Gastrocnemius medialis (tissue), 4 donors: ENCODE measurements around the gene HOXC13. TPM values are rescaled to one million over a fixed set of nuclear protein-coding genes. Genes with fewer than 3 reads are reported as not detected.
A peak's percentile ranks its signal among the peaks of the same experiment; 100 is the strongest.

Experiments
- ATAC-seq, 2 donors: fragments of 150-250 bp; one replicate each; pipeline ENCODE4 v1.9.1; 2016
- DNase-seq, 2 donors: peaks; one replicate each; pipeline ENCODE4 v3.0.0-alpha.2; 2019
- H3K27ac ChIP-seq, 4 donors: fragments of 200-600 bp; sonication (generic); 1 replicate in 1 of 4; 2 replicates in 3 of 4; pipeline ENCODE4 v1.5.1; 2016 to 2018; ENCODE audit warnings: mild to moderate bottlenecking in 2 of 4, moderate library complexity in 1 of 4
- H3K27me3 ChIP-seq, 3 donors: fragments of 200-600 bp; sonication (generic) in 2 of 3; 1 replicate in 1 of 3; 2 replicates in 2 of 3; pipeline versions ENCODE4 v1.5.1 to v1.6.0; 2016 to 2019; ENCODE audit warnings: mild to moderate bottlenecking in 1 of 3, moderate library complexity in 1 of 3
- H3K36me3 ChIP-seq, 2 donors: fragments of 200-600 bp; sonication (generic) in 1 of 2; one replicate each; pipeline ENCODE4 v1.5.1; 2017 to 2018
- H3K4me1 ChIP-seq, 2 donors: fragments of 200-600 bp; sonication (generic) in 1 of 2; one replicate each; pipeline ENCODE4 v1.5.1; 2016 to 2017; ENCODE audit warnings: mild to moderate bottlenecking in 2 of 2
- H3K4me3 ChIP-seq, 4 donors: fragments of 200-600 bp; sonication (generic) in 3 of 4; 1 replicate in 1 of 4; 2 replicates in 3 of 4; pipeline ENCODE4 v1.5.1; 2016 to 2019; ENCODE audit warnings: mild to moderate bottlenecking in 2 of 4
- H3K9me3 ChIP-seq, 3 donors: fragments of 200-600 bp; sonication (generic) in 2 of 3; 1 replicate in 1 of 3; 2 replicates in 2 of 3; pipeline ENCODE4 v1.5.1; 2016 to 2019
- POLR2A ChIP-seq, 2 donors: fragments of 450-650 bp; IDR thresholded peaks; one replicate each; pipeline ENCODE4 v1.6.1; 2017; ENCODE audit warnings: antibody characterized with exemption in 2 of 2, mild to moderate bottlenecking in 2 of 2, moderate library complexity in 2 of 2
- in situ Hi-C, 4 donors: fragments of 200-750 bp; cut with MboI; loops; one replicate each; pipeline versions ENCODE4 v1.15.0 to v1.8.0; 2017; ENCODE audit warnings: low sequenced_read_pairs in 4 of 4
- intact Hi-C: fragments of 100-400 bp; cut with DNase I; formaldehyde crosslinking; loops from one replicate; pipeline ENCODE4 v1.15.1; 2023; ENCODE audit warnings: low total_unique reads
- total RNA-seq, 4 donors: library from RNA; depleted of rRNA; stranded (reverse); fragments of >200 nt; gene quantifications; one replicate each; pipeline versions ENCODE4 v1.1.0 to v1.2.3, GENCODE V29; 2016
- TF ChIP-seq, protein P1 (sequence below), 5 experiments: fragments of 450-650 bp in 3 of 5; fragments of 200-600 bp in 2 of 5; sonication (generic) in 2 of 5; IDR thresholded peaks in 4 of 5; conservative IDR thresholded peaks in 1 of 5; 1 replicate in 4 of 5; 2 replicates in 1 of 5; pipeline ENCODE4 v1.5.1; 2016 to 2019; ENCODE audit warnings: antibody characterized with exemption in 5 of 5, mild to moderate bottlenecking in 3 of 5, moderate library complexity in 3 of 5

HOXC13 gene, protein sequence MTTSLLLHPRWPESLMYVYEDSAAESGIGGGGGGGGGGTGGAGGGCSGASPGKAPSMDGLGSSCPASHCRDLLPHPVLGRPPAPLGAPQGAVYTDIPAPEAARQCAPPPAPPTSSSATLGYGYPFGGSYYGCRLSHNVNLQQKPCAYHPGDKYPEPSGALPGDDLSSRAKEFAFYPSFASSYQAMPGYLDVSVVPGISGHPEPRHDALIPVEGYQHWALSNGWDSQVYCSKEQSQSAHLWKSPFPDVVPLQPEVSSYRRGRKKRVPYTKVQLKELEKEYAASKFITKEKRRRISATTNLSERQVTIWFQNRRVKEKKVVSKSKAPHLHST
- under 1 TPM in 2 of 4 donors, not detected in 2; 0.10 to 0.33 TPM for total RNA-seq

DNA sequence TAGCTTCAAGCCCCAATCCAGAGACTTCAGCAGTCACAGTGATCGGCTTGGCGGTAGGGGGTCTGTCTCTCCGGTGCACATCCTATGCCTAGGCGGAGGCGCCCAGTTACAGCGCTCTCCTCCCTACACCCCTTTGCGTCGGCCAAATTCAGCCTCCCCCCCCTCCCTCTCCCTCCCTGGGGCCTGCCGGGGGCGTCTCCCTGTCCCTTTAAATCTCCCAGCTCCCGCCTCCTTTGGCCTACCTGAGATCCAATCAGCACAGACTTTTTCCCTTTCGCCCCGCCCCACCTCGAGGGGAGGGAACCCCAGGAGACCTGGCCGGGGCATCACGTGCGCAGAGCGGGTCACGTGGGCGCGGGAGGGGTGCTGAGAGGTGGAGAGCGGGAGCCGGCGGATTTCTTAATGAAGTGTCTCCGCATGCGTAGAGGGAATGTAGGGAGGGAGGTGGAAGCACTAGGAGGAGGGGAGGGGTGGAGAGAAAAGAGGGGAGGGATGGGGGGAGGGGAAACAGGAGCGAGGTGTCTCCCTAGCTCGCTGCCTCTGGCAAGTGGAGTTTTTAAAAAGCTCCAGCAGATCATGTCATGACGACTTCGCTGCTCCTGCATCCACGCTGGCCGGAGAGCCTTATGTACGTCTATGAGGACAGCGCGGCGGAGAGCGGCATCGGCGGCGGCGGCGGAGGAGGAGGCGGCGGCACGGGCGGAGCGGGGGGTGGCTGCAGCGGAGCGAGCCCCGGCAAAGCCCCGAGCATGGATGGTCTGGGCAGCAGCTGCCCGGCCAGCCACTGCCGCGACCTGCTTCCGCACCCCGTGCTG lies at the start of gene HOXC13:
Gene HOXC13, plus strand, starts transcription at position 506 of the 815 bp plus-strand sequence. Its CDS starts 76 bp downstream, at position 582.
- Histone ChIP-seq H3K27ac (no peak within 1 kb of the TSS), H3K9me3 (no peaks in the 10 kb centered on the region), H3K4me1 (peaks cover 0 to 8% of the 10 kb centered on the region in 2 donors), H3K4me3 (peak within 1 kb of the TSS; percentile 31 to 48 (median 45)), H3K27me3 (peaks cover 94 to 98% (median 97%) of the 10 kb centered on the region in 3 donors), H3K36me3 (no peaks in the 10 kb centered on the region)
- ATAC-seq (peak; percentile 84 to 91), DNase-seq (peak; percentile 64 to 92)
- intact Hi-C loops (no loop called here), in situ Hi-C loops (no loop called here)
- TF ChIP-seq POLR2A (IDR thresholded peaks at IDR 0.05), result no peak
- TF ChIP-seq, protein P1, sequence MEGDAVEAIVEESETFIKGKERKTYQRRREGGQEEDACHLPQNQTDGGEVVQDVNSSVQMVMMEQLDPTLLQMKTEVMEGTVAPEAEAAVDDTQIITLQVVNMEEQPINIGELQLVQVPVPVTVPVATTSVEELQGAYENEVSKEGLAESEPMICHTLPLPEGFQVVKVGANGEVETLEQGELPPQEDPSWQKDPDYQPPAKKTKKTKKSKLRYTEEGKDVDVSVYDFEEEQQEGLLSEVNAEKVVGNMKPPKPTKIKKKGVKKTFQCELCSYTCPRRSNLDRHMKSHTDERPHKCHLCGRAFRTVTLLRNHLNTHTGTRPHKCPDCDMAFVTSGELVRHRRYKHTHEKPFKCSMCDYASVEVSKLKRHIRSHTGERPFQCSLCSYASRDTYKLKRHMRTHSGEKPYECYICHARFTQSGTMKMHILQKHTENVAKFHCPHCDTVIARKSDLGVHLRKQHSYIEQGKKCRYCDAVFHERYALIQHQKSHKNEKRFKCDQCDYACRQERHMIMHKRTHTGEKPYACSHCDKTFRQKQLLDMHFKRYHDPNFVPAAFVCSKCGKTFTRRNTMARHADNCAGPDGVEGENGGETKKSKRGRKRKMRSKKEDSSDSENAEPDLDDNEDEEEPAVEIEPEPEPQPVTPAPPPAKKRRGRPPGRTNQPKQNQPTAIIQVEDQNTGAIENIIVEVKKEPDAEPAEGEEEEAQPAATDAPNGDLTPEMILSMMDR (IDR thresholded peaks at IDR 0.05 in 4 of 5, conservative IDR thresholded peaks at IDR 0.05 in 1 of 5), result no peak

DNA sequence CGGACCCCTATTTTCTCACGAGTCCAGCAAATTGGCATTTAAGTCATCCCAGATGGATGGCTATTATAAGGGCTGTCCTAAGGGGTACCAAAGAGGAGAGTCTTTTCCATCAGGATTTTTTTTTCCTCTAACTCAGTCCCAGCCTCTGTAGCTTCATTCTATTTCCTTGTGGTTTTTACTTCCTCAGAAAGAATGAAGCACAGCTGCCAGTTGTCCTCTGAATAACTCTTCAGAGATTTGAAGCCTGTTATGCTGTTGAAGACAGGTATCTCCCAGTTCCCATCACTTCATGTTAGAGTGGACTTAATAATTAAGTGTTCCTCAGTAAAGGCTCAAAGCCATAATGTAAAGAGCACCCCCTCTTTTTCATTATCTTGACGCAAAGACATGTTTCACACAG lies 48.5 kb upstream of the HOXC13 start:
- Histone ChIP-seq H3K9me3 (no peaks in the 10 kb centered on the region), H3K4me1 (no peaks in the 10 kb centered on the region), H3K4me3 (no peak overlapping the region), H3K27ac (no peak overlapping the region), H3K36me3 (no peaks in the 10 kb centered on the region), H3K27me3 (peaks cover 10 to 16% (median 10%) of the 10 kb centered on the region in 3 donors)
- DNase-seq (no peak), ATAC-seq (no peak)
- intact Hi-C loops, result no loop called here
- in situ Hi-C loops, result no loop called here
- TF ChIP-seq POLR2A (IDR thresholded peaks at IDR 0.05), result no peak
- TF ChIP-seq, protein P1 (IDR thresholded peaks at IDR 0.05 in 4 of 5, conservative IDR thresholded peaks at IDR 0.05 in 1 of 5), result no peak

DNA sequence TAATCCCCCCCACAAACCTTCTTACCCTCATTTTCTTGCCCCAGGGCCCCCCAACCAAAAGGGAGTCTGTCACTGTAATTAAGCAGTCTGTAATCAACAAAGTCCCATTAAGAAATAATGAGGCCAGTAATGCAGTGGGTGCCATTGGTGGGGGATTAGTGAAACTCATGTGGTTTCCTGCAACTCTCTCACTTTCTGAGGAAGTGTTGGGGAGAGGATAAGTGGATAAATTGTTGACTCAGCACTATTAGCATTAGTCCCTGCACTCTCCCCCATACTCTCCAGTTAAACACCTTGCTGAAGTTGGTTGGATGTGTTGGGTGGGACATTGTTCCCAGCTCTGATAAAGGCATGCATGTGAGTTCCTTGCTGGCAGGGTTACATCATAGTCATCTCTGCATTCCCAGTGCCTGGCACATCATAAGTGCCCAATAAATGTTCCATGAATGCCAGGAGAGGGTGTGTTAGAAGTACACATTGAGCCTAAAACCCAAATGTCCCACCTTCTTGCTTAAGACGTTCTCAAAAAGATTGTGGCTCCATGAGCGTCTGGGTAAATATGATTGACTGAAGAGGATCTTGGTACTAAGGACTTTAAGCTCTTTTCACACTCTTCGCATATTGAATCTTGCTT lies 45.8 kb upstream of the HOXC13 start:
- TF ChIP-seq, protein P1 (IDR thresholded peaks at IDR 0.05 in 4 of 5, conservative IDR thresholded peaks at IDR 0.05 in 1 of 5), result no peak
- no peak for TF ChIP-seq POLR2A (IDR thresholded peaks at IDR 0.05)
- ATAC-seq, result no peak
- Histone ChIP-seq H3K27me3 (peaks cover 10 to 21% (median 11%) of the 10 kb centered on the region in 3 donors), H3K36me3 (no peaks in the 10 kb centered on the region), H3K4me1 (no peaks in the 10 kb centered on the region), H3K4me3 (no peak overlapping the region), H3K27ac (no peak overlapping the region), H3K9me3 (no peaks in the 10 kb centered on the region)
- in situ Hi-C loops (no loop called here), intact Hi-C loops (no loop called here)
- no peak for DNase-seq

DNA sequence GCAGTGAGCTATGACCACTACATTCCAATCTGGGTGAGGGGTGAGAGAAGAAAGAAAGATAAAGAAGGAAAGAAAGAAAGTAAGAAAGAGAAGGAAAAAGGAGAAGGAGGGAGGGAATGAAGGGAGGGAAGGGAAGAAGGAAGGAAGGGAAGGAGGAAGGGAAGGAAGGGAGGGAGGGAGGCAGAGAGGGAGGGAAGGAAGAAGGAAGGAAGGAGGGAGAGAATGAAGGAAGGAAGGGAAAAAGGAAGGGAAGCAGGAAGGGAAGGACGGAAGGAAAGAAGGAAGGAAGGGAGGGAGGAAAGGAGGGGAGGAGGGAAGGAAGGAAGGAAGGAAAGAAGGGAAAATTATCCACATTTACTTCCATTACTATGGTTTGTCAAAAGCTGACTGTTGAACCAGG lies 39.4 kb upstream of the HOXC13 start:
- Histone ChIP-seq H3K27me3 (peaks cover 9 to 38% (median 24%) of the 10 kb centered on the region in 3 donors), H3K27ac (no peak overlapping the region), H3K4me1 (no peaks in the 10 kb centered on the region), H3K4me3 (no peak overlapping the region), H3K9me3 (no peaks in the 10 kb centered on the region), H3K36me3 (no peaks in the 10 kb centered on the region)
- no peak for TF ChIP-seq POLR2A (IDR thresholded peaks at IDR 0.05)
- TF ChIP-seq, protein P1 (IDR thresholded peaks at IDR 0.05 in 4 of 5, conservative IDR thresholded peaks at IDR 0.05 in 1 of 5), result no peak
- ATAC-seq (no peak), DNase-seq (no peak)
- in situ Hi-C loops (no loop called here), intact Hi-C loops (no loop called here)
